Measurements from ENCODE around the gene SPTLC1. TPM values are rescaled to one million over a fixed set of nuclear protein-coding genes. Genes with fewer than 3 reads are reported as not detected.

Gene SPTLC1
- polyA plus RNA-seq, 1 donor (not counting 4 experiments of a cell fraction or from before 2014, with no cell fraction given) = 123 TPM

GRCh38 chr9:92100237-92100911 is 14.8 kb downstream of the SPTLC1 start:
- Histone ChIP-seq H2AFZ (ENCODE audit: control insufficient read depth, low read length) (no peak overlapping the region), H4K20me1 (ENCODE audit: control insufficient read depth, extremely low read depth, insufficient read depth, low read length) (no peaks in the 10 kb centered on the region), H3K9ac (ENCODE audit: control insufficient read depth, extremely low read depth, insufficient read depth, low read length) (peak overlapping the region; percentile 46), H3K79me2 (ENCODE audit: control insufficient read depth, insufficient read depth, low read length) (peaks cover 32% of the 10 kb centered on the region), H3K9me3 (ENCODE audit: control insufficient read depth, low read depth, low read length) (no peaks in the 10 kb centered on the region), H3K4me3 (ENCODE audit: control insufficient read depth in 2 of 3, extremely low read depth in 1 of 3, insufficient read depth in 2 of 3, low read depth in 1 of 3, low read length in 3 of 3) (no peak overlapping the region), H3K9me1 (ENCODE audit: control insufficient read depth, extremely low read depth, insufficient read depth, low read length) (no peaks in the 10 kb centered on the region), H3K36me3 (ENCODE audit: control insufficient read depth in 2 of 2, extremely low read depth in 1 of 2, insufficient read depth in 2 of 2, low read length in 2 of 2) (peaks cover 0 to 2% of the 10 kb centered on the region in 2 experiments), H3K4me1 (ENCODE audit: control insufficient read depth, extremely low read depth, insufficient read depth, low read length) (peaks cover 27% of the 10 kb centered on the region), H3K27me3 (ENCODE audit: control insufficient read depth, extremely low read depth, insufficient read depth, low read length) (no peaks in the 10 kb centered on the region), H3K27ac (ENCODE audit: control insufficient read depth, insufficient read depth, low read length) (peak overlapping the region; percentile 62), H3K4me2 (ENCODE audit: control insufficient read depth, extremely low read depth, insufficient read depth, low read depth, low read length) (peak overlapping the region; percentile 46)
- no peak for TF ChIP-seq EZH2 (IDR thresholded peaks at IDR 0.05; ENCODE audit: low read length)
- no peak for TF ChIP-seq CTCF (optimal IDR thresholded peaks at IDR 0.05 in 1 of 3, IDR thresholded peaks at IDR 0.05 in 1 of 3, conservative IDR thresholded peaks at IDR 0.05 in 1 of 3; ENCODE audit: extremely low read depth in 1 of 3, insufficient read depth in 2 of 3, low read length in 3 of 3)
- dilution Hi-C loops (cut with MboI; ENCODE audit: extremely low pct_ligation_motif_present, low sequenced_read_pairs) = no loop called here
- DNase-seq (ENCODE audit: low read depth, low spot score) = peak; percentile 83
- FAIRE-seq = peak; percentile 94

GRCh38 chr9:92098638-92099037 is 16.6 kb downstream of the SPTLC1 start:
- H3K4me3 ChIP-seq (ENCODE audit: control insufficient read depth in 2 of 3, extremely low read depth in 1 of 3, insufficient read depth in 2 of 3, low read depth in 1 of 3, low read length in 3 of 3) = no peak overlapping the region
- peak overlapping the region; percentile 36 for H3K4me2 ChIP-seq (ENCODE audit: control insufficient read depth, extremely low read depth, insufficient read depth, low read depth, low read length)
- H3K9me1 ChIP-seq (ENCODE audit: control insufficient read depth, extremely low read depth, insufficient read depth, low read length) = no peaks in the 10 kb centered on the region
- H4K20me1 ChIP-seq (ENCODE audit: control insufficient read depth, extremely low read depth, insufficient read depth, low read length) = no peaks in the 10 kb centered on the region
- H3K36me3 ChIP-seq (ENCODE audit: control insufficient read depth in 2 of 2, extremely low read depth in 1 of 2, insufficient read depth in 2 of 2, low read length in 2 of 2) = peaks cover 0 to 2% of the 10 kb centered on the region in 2 experiments
- peak overlapping the region; percentile 61 for H3K27ac ChIP-seq (ENCODE audit: control insufficient read depth, insufficient read depth, low read length)
- H2AFZ ChIP-seq (ENCODE audit: control insufficient read depth, low read length) = no peak overlapping the region
- DNase-seq (ENCODE audit: low read depth, low spot score) (no peak), FAIRE-seq (no peak)
- H3K79me2 ChIP-seq (ENCODE audit: control insufficient read depth, insufficient read depth, low read length) = peaks cover 39% of the 10 kb centered on the region
- no peak for TF ChIP-seq EZH2 (IDR thresholded peaks at IDR 0.05; ENCODE audit: low read length)
- no peak for TF ChIP-seq CTCF (optimal IDR thresholded peaks at IDR 0.05 in 1 of 3, IDR thresholded peaks at IDR 0.05 in 1 of 3, conservative IDR thresholded peaks at IDR 0.05 in 1 of 3; ENCODE audit: extremely low read depth in 1 of 3, insufficient read depth in 2 of 3, low read length in 3 of 3)
- no peaks in the 10 kb centered on the region for H3K9me3 ChIP-seq (ENCODE audit: control insufficient read depth, low read depth, low read length)
- H3K9ac ChIP-seq (ENCODE audit: control insufficient read depth, extremely low read depth, insufficient read depth, low read length) = no peak overlapping the region
- H3K4me1 ChIP-seq (ENCODE audit: control insufficient read depth, extremely low read depth, insufficient read depth, low read length) = peaks cover 27% of the 10 kb centered on the region
- H3K27me3 ChIP-seq (ENCODE audit: control insufficient read depth, extremely low read depth, insufficient read depth, low read length) = no peaks in the 10 kb centered on the region
- dilution Hi-C loops (cut with MboI; ENCODE audit: extremely low pct_ligation_motif_present, low sequenced_read_pairs) = no loop called here
